ENCODE data around the gene CIAO3. TPM values are rescaled to one million over a fixed set of nuclear protein-coding genes. Genes with fewer than 3 reads are reported as not detected.

The CIAO3 gene
- total RNA-seq, 1 experiment from 2014 or later = 45.1 TPM

- DNase-seq (ENCODE audit: low spot score) = no peak
Measured at GRCh38 chr16:724188-725040, 16.4 kb downstream of the CIAO3 start.

- no peak for DNase-seq (ENCODE audit: low spot score)
Measured at GRCh38 chr16:723695-724094, 17.1 kb downstream of the CIAO3 start.

- no peak for DNase-seq (ENCODE audit: low spot score)
Measured at GRCh38 chr16:722835-723633, 17.8 kb downstream of the CIAO3 start.

- no peak for DNase-seq (ENCODE audit: low spot score)
Measured at GRCh38 chr16:721765-722540, 18.8 kb downstream of the CIAO3 start.

GRCh38 chr16:720990-721764, 19.6 kb downstream of the CIAO3 start, which contains the start of gene ANTKMT:
Gene ANTKMT (plus strand): TSS chr16:721146. CDS start chr16:721275, 129 bp downstream.
- peak; percentile 70 for DNase-seq (ENCODE audit: low spot score)

GRCh38 chr16:720447-720989, 20.3 kb downstream of the CIAO3 start:
- peak; percentile 74 for DNase-seq (ENCODE audit: low spot score)

- DNase-seq (ENCODE audit: low spot score) = peak; percentile 61
Measured at GRCh38 chr16:719815-720446, 20.9 kb downstream of the CIAO3 start.

- DNase-seq (ENCODE audit: low spot score) = no peak
Measured at GRCh38 chr16:718922-719321, 21.9 kb downstream of the CIAO3 start.

- DNase-seq (ENCODE audit: low spot score) = no peak
Measured at GRCh38 chr16:718389-718788, 22.4 kb downstream of the CIAO3 start.

- DNase-seq (ENCODE audit: low spot score) = no peak
Measured at GRCh38 chr16:717450-718245, 23.1 kb downstream of the CIAO3 start.

GRCh38 chr16:716768-717325, 23.9 kb downstream of the CIAO3 start:
- no peak for DNase-seq (ENCODE audit: low spot score)

GRCh38 chr16:716200-716568, 24.6 kb downstream of the CIAO3 start:
- DNase-seq (ENCODE audit: low spot score) = no peak

- no peak for DNase-seq (ENCODE audit: low spot score)
Measured at GRCh38 chr16:715477-716199, 25.2 kb downstream of the CIAO3 start.

GRCh38 chr16:714558-715476, 26.0 kb downstream of the CIAO3 start, which contains the start of gene METRN:
Gene METRN (plus strand): TSS chr16:715118. CDS start chr16:715290, 172 bp downstream.
- DNase-seq (ENCODE audit: low spot score) = peak; percentile 79

GRCh38 chr16:714079-714478, 26.7 kb downstream of the CIAO3 start:
- peak; percentile 65 for DNase-seq (ENCODE audit: low spot score)

GRCh38 chr16:712740-713250, 28.0 kb downstream of the CIAO3 start:
- DNase-seq (ENCODE audit: low spot score) = peak; percentile 99
